Heart left ventricle (tissue), 16 donors: ENCODE results near the gene SIGLEC10. TPM values are rescaled to one million over a fixed set of nuclear protein-coding genes. Genes with fewer than 3 reads are reported as not detected.
"Not testable (repeated sequence)": the region's sequence is repeated elsewhere in the genome, so short reads cannot be mapped to it uniquely, and the experiment has no call there.

Source experiments
- ATAC-seq, 4 donors: fragments of 200-7000 bp; cut with Tn5 transposase; one replicate each; pipeline ENCODE4 v1.9.1; 2020 to 2022; ENCODE audit warnings: moderate library complexity in 4 of 4, mild to moderate bottlenecking in 3 of 4, moderate number of reproducible peaks in 1 of 4
- DNase-seq, 5 donors: peaks; one replicate each; pipeline ENCODE4 v3.0.0-alpha.2; 2020
- H3K27ac ChIP-seq, 12 donors: fragments of 200-600 bp; sonication (generic) in 4 of 12; one replicate each; pipeline versions ENCODE4 v1.5.0 to v1.8.0; 2016 to 2022; ENCODE audit warnings: mild to moderate bottlenecking in 2 of 12
- H3K27me3 ChIP-seq, 9 donors: fragments of 200-600 bp; sonication (generic) in 2 of 9; one replicate each; pipeline versions ENCODE4 v1.5.1 to v1.8.0; 2016 to 2022; ENCODE audit warnings: mild to moderate bottlenecking in 3 of 9
- H3K36me3 ChIP-seq, 9 donors: fragments of 200-600 bp; sonication (generic) in 2 of 9; one replicate each; pipeline versions ENCODE4 v1.5.0 to v1.8.0; 2018 to 2022; ENCODE audit warnings: mild to moderate bottlenecking in 2 of 9
- H3K4me1 ChIP-seq, 12 donors: fragments of 200-600 bp; sonication (generic) in 4 of 12; one replicate each; pipeline versions ENCODE4 v1.5.0 to v1.8.0; 2016 to 2022; ENCODE audit warnings: mild to moderate bottlenecking in 3 of 12
- H3K4me3 ChIP-seq, 12 donors: fragments of 200-600 bp; sonication (generic) in 4 of 12; one replicate each; pipeline versions ENCODE4 v1.5.0 to v1.8.0; 2017 to 2022; ENCODE audit warnings: mild to moderate bottlenecking in 9 of 12, moderate library complexity in 4 of 12
- H3K9me3 ChIP-seq, 12 donors: fragments of 200-600 bp; sonication (generic) in 4 of 12; one replicate each; pipeline versions ENCODE4 v1.5.0 to v1.8.0; 2016 to 2022; ENCODE audit warnings: mild to moderate bottlenecking in 1 of 12
- POLR2A ChIP-seq, 2 donors: fragments of 450-650 bp; IDR thresholded peaks; one replicate each; pipeline ENCODE4 v1.6.1; 2017; ENCODE audit warnings: antibody characterized with exemption in 2 of 2, mild to moderate bottlenecking in 2 of 2, moderate library complexity in 2 of 2
- WGBS, 4 donors: extraction: QIAGEN DNeasy Blood & Tissue Kit in 2 of 4; methylation state at CpG; one replicate each; pipeline versions ENCODE4 v1.1.5 to v1.1.7; 2013 to 2018; 5-methylcytosine and 5-hydroxymethylcytosine counted together
- intact Hi-C, 10 donors: fragments of 100-400 bp; cut with DNase I; formaldehyde crosslinking; loops; one replicate each; pipeline versions ENCODE4 v1.11.1 to v1.14.2; 2022
- polyA plus RNA-seq, 2 donors: library from polyadenylated mRNA; stranded (reverse); fragments of 200-250 nt; gene quantifications; one replicate each; pipeline ENCODE4 v1.2.3, GENCODE V29; 2013
- total RNA-seq, 9 donors: library from RNA; depleted of rRNA in 2 of 9; stranded (reverse); fragments of >200 nt in 2 of 9; fragmentation: NEBNext Ultra II Directional in 3 of 9; extraction: Animal tissue kit (Norgen Biotek cat#: 25700) in 3 of 9; gene quantifications; one replicate each; pipeline versions ENCODE4 v1.1.0 to v1.2.4, GENCODE V29; 2016 to 2023
- TF ChIP-seq, protein P1 (sequence below), 12 donors: fragments of 200-600 bp; sonication (generic) in 4 of 12; IDR thresholded peaks; one replicate each; pipeline versions ENCODE4 v1.5.0 to v1.8.0; 2018 to 2022; ENCODE audit warnings: antibody characterized with exemption in 12 of 12, mild to moderate bottlenecking in 5 of 12
- donor health status: ischemic (EF 13 %, LVEDD 7.1; RV severe dilation, severe dysfunction).
- donor health status: healthy with polysubstance abuse.
- donor health status: DM: no; HTN: yes; CAD: no.
- donor health status: DM: no; HTN: no; CAD: no.
- donor health status: ischemic (EF 25% LVEDD 6.9; RV normal size, moderate dysfunction).
- donor health status: ischemic (EF 25% LVEDD 5.7; RV mildly dilated, moderate dysfunction).
- donor health status: healthy.
- donor health status: DM: yes; HTN: yes; CAD: no.
- donor health status: ischemic (EF 35%, LVEDD 5.7; RV mildly dilated, moderate dysfunction).
- donor health status: nonischemic (EF 11% LVEDD 7.7; RV severe dilation, severe dysfunction).
- donor health status: DM: yes; HTN: yes; CAD: no.
- donor health status: PGD.
- donor health status: ischemic (EF 29% LVEDD 5.4; RV normal size, mild dysfunction).
- donor health status: nonischemic (EF 23%, LVEDD 6.1; RV moderate dilation, normal function).

Gene SIGLEC10
- total and polyA plus RNA-seq, 11 donors, result 0.08 to 7.5 (median 0.58) TPM

- intact Hi-C loops, result loop anchor here in 4 of 10 donors (10.0 kb wide), 2 partner anchors 54 to 64 kb away; partner anchors contain the start of gene VSIG10L (in 2 of the 4)
- peaks cover 0 to 18% (median 5%) of the 10 kb centered on the region in 12 donors for H3K4me1 ChIP-seq
- H3K27me3 ChIP-seq, result no peaks in the 10 kb centered on the region
- TF ChIP-seq, protein P1, sequence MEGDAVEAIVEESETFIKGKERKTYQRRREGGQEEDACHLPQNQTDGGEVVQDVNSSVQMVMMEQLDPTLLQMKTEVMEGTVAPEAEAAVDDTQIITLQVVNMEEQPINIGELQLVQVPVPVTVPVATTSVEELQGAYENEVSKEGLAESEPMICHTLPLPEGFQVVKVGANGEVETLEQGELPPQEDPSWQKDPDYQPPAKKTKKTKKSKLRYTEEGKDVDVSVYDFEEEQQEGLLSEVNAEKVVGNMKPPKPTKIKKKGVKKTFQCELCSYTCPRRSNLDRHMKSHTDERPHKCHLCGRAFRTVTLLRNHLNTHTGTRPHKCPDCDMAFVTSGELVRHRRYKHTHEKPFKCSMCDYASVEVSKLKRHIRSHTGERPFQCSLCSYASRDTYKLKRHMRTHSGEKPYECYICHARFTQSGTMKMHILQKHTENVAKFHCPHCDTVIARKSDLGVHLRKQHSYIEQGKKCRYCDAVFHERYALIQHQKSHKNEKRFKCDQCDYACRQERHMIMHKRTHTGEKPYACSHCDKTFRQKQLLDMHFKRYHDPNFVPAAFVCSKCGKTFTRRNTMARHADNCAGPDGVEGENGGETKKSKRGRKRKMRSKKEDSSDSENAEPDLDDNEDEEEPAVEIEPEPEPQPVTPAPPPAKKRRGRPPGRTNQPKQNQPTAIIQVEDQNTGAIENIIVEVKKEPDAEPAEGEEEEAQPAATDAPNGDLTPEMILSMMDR (IDR thresholded peaks at IDR 0.05), result no peak
- TF ChIP-seq POLR2A (IDR thresholded peaks at IDR 0.05), result no peak
- H3K27ac ChIP-seq, result no peak overlapping the region
- 90 to 95% (median 93%) methylated on average over 5 of the region's 5 CpGs for WGBS, 4 donors
- H3K36me3 ChIP-seq, result no peaks in the 10 kb centered on the region
- no peak for DNase-seq
- no peak for ATAC-seq
- peaks cover 0 to 17% (median 3%) of the 10 kb centered on the region in 12 donors for H3K9me3 ChIP-seq
- no peak overlapping the region for H3K4me3 ChIP-seq
Measured at GRCh38 chr19:51399231-51399630, 18.2 kb downstream of the SIGLEC10 start.

DNA sequence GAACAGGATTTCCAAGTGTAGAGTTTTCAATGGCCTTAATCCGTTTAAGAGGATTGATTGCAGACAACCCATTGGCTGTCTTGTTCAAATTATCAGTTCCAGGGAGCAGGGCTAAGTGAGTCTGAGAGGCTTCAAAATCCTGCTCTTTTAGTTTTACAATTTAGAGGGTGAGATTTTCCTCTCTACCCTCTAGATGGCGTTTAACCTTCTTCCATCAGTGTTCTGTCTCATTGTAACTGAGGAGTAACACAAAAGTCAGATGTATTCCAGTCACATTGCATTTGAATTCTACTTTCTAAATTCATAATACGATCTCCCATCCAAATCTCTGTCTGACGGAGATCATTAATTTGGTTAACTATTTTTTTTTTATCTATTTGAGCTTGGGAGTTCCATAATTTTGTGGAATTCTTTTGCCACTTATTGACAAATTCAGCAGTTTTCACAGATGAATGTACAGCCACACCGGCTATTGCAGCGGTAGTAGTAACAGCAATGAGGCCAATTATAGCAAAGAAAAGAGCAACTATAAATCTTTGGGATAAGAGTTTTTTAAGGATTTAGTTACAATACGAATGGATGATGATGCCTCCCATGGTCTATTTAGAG lies 19.2 kb downstream of the SIGLEC10 start:
- no peaks in the 10 kb centered on the region for H3K27me3 ChIP-seq
- 45 to 47% (median 47%) methylated on average over 7 of the region's 7 CpGs for WGBS, 4 donors
- no peak for ATAC-seq
- peaks cover 0 to 24% (median 5%) of the 10 kb centered on the region in 12 donors for H3K4me1 ChIP-seq
- H3K4me3 ChIP-seq, result no peak overlapping the region
- intact Hi-C loops, result loop anchor here in 4 of 10 donors (10.0 kb wide), 2 partner anchors 53 to 63 kb away; partner anchors contain the start of gene VSIG10L (in 2 of the 4)
- no peak for DNase-seq
- H3K27ac ChIP-seq, result no peak overlapping the region
- peaks cover 0 to 17% (median 3%) of the 10 kb centered on the region in 12 donors for H3K9me3 ChIP-seq
- H3K36me3 ChIP-seq, result no peaks in the 10 kb centered on the region
- TF ChIP-seq, protein P1 (IDR thresholded peaks at IDR 0.05), result peak; percentile 20 to 61 (median 40)
- TF ChIP-seq POLR2A (IDR thresholded peaks at IDR 0.05), result no peak

DNA sequence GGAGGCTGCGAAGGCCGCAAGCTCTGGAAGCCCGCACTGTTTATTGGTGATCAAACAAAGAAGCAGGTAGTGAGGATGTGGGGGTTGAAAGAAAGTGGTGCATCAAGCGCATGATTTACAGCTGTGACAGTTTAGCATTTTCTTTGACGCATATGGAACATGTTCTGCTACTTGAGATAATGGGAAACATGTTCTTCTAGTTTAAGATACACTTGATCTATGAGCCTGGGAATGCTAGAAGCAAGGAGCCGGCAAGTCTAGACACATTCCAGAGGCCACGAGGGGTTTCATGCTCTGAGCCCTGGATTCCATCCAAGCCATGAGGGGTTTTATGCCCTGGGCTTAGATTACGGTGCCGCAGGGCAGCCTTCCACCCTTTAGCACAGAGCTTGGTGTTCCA lies 20.0 kb downstream of the SIGLEC10 start:
- ATAC-seq, H3K36me3 ChIP-seq, H3K4me3 ChIP-seq, H3K27ac ChIP-seq, DNase-seq, H3K27me3 ChIP-seq: not testable (repeated sequence)
- H3K4me1 ChIP-seq, result peaks cover 0 to 24% (median 5%) of the 10 kb centered on the region in 12 donors
- WGBS, 4 donors, result 57 to 62% (median 59%) methylated on average over 9 of the region's 9 CpGs
- intact Hi-C loops, result loop anchor here in 4 of 10 donors (10.0 kb wide), 2 partner anchors 53 to 63 kb away; partner anchors contain the start of gene VSIG10L (in 2 of the 4)
- H3K9me3 ChIP-seq, result peaks cover 0 to 11% (median 3%) of the 10 kb centered on the region in 12 donors

GRCh38 chr19:51396175-51396574 lies 21.3 kb downstream of the SIGLEC10 start:
- DNase-seq, result no peak
- peaks cover 0 to 24% (median 5%) of the 10 kb centered on the region in 12 donors for H3K4me1 ChIP-seq
- no peak overlapping the region for H3K4me3 ChIP-seq
- 94 to 100% (median 96%) methylated on average over 2 of the region's 2 CpGs for WGBS, 4 donors
- intact Hi-C loops, result loop anchor here in 4 of 10 donors (10.0 kb wide), 2 partner anchors 51 to 61 kb away; partner anchors contain the start of gene VSIG10L (in 2 of the 4)
- TF ChIP-seq, protein P1 (IDR thresholded peaks at IDR 0.05), result no peak
- no peak for TF ChIP-seq POLR2A (IDR thresholded peaks at IDR 0.05)
- no peaks in the 10 kb centered on the region for H3K9me3 ChIP-seq
- no peaks in the 10 kb centered on the region for H3K27me3 ChIP-seq
- no peak overlapping the region for H3K27ac ChIP-seq
- ATAC-seq, result no peak
- no peaks in the 10 kb centered on the region for H3K36me3 ChIP-seq
